Measurements from ENCODE around the gene PDE6A.

GRCh38 chr5:149847611-149848010 is 97.0 kb downstream of the PDE6A start:
- TF ChIP-seq EZH2 (IDR thresholded peaks at IDR 0.05; ENCODE audit: insufficient read depth, poor library complexity, severe bottlenecking) (no peak), EZH2phosphoT487 (IDR thresholded peaks at IDR 0.05; ENCODE audit: insufficient read depth, low read depth) (no peak)
